Activated CD4-positive, alpha-beta T cell treated with anti-CD3 and anti-CD28 coated beads, Interleukin-10, Interleukin-2, amounts not matched to agents 100 ng/mL and 50 ng/mL, durations not matched to agents 16 hours and 8 hours (primary cell): ENCODE data around the gene TMEM63A.
"Not testable (repeated sequence)": the region's sequence is repeated elsewhere in the genome, so short reads cannot be mapped to it uniquely, and the experiment has no call there.

Experiments used
- DNase-seq: peaks from one replicate; pipeline ENCODE4 v3.0.0-alpha.2; 2020

The TMEM63A gene

GRCh38 chr1:225881959-225882693 lies at the start of gene TMEM63A:
TSS of gene TMEM63A (minus strand) at chr1:225882380. CDS start at chr1:225877580, 4,800 bp downstream.
- peak; percentile 89 for DNase-seq

GRCh38 chr1:225931270-225932136 lies 49.3 kb upstream of the TMEM63A start:
- DNase-seq = no peak

GRCh38 chr1:225930566-225930965 lies 48.4 kb upstream of the TMEM63A start:
- DNase-seq = no peak

- not testable (repeated sequence) for DNase-seq
These were observed 47.3 kb upstream of the TMEM63A start for GRCh38 chr1:225929462-225929861.

GRCh38 chr1:225928186-225929175 lies 46.3 kb upstream of the TMEM63A start:
- DNase-seq = no peak

- no peak for DNase-seq
These were observed 44.5 kb upstream of the TMEM63A start for GRCh38 chr1:225926551-225927113.

- DNase-seq = peak; percentile 98
These were observed 41.7 kb upstream of the TMEM63A start, which contains the start of gene PYCR2 for GRCh38 chr1:225923692-225924555. TSS of gene PYCR2 (minus strand) at chr1:225924250. CDS start at chr1:225924110, 140 bp downstream.

GRCh38 chr1:225923381-225923691 lies 41.2 kb upstream of the TMEM63A start:
- no peak for DNase-seq

- DNase-seq = peak; percentile 14
These were observed 39.8 kb upstream of the TMEM63A start for GRCh38 chr1:225921734-225922709.

GRCh38 chr1:225919906-225920305 lies 37.7 kb upstream of the TMEM63A start:
- peak; percentile 69 for DNase-seq

GRCh38 chr1:225918280-225918679 lies 36.1 kb upstream of the TMEM63A start:
- DNase-seq = no peak

GRCh38 chr1:225917536-225917935 lies 35.4 kb upstream of the TMEM63A start:
- peak; percentile 23 for DNase-seq

- no peak for DNase-seq
These were observed 34.9 kb upstream of the TMEM63A start for GRCh38 chr1:225917101-225917500.

GRCh38 chr1:225915538-225915991 lies 33.4 kb upstream of the TMEM63A start:
- no peak for DNase-seq

GRCh38 chr1:225914947-225915346 lies 32.8 kb upstream of the TMEM63A start:
- no peak for DNase-seq

GRCh38 chr1:225914391-225914790 lies 32.2 kb upstream of the TMEM63A start:
- no peak for DNase-seq

- DNase-seq = peak; percentile 73
These were observed 29.3 kb upstream of the TMEM63A start for GRCh38 chr1:225911191-225912130.

GRCh38 chr1:225909477-225909876 lies 27.3 kb upstream of the TMEM63A start:
- DNase-seq = no peak

GRCh38 chr1:225908773-225909172 lies 26.6 kb upstream of the TMEM63A start:
- DNase-seq = no peak
